Erythroblast (primary cell): ENCODE data around the gene CEP250.

Source experiments
- GATA1 ChIP-seq: IDR thresholded peaks from 2 replicates; pipeline ENCODE4 v1.6.1; 2011; ENCODE audit warnings: low read depth, mild to moderate bottlenecking, control low read depth, low read length, moderate library complexity
- POLR2A ChIP-seq: IDR thresholded peaks from 2 replicates; pipeline ENCODE4 v1.6.1; 2011; ENCODE audit warnings: mild to moderate bottlenecking, low read length

DNA sequence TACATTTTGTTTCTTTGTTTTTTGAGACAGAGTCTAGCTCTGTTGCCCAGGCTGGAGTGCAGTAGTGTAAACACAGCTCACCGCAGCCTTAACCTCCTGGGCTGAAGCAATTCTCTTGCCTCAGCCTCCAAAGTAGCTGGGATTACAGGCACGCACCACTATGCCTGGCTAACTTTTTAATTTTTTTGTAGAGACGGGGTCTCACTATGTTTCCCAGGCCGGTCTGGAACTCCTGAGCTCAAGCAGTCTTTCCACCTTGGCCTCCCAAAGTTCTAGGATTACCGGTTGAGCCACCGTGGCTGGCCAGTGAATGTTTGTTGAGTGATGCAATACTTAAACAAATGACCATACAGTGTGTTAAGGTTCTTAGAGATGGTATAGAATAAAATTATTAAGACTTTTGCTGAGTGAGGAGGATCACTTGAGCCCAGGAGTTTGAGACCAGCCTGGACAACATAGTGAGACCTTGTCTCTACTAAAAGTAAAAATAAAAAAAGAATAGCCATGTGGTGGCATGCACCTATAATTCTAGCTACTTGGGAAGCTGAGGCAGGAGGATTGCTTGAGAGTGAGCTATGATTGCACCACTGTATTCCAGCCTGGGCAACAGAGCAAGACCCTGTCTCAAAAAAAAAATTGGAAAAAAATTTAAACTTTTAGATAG lies 13.4 kb downstream of the CEP250 start:
- no peak for TF ChIP-seq POLR2A
- no peak for TF ChIP-seq GATA1
